ENCODE measurements around the gene VWA8. TPM values are rescaled to one million over a fixed set of nuclear protein-coding genes. Genes with fewer than 3 reads are reported as not detected.

The VWA8 gene
- total RNA-seq, 3 donors from 2014 or later, result 18.4 to 43.5 (median 34.7) TPM

- DNase-seq (ENCODE audit: low spot score in 2 of 2), result no peak
- Histone ChIP-seq H3K27ac (no peak overlapping the region), H3K4me1 (peaks cover 0 to 3% of the 10 kb centered on the region in 2 donors), H3K36me3 (no peaks in the 10 kb centered on the region), H3K9me3 (no peaks in the 10 kb centered on the region), H3K4me3 (no peak overlapping the region), H3K27me3 (no peaks in the 10 kb centered on the region)
- intact Hi-C loops (cut with DNase I; ENCODE audit: low total_unique reads), result no loop called here
- TF ChIP-seq POLR2AphosphoS5 (IDR thresholded peaks at IDR 0.05) (no peak), CTCF (IDR thresholded peaks at IDR 0.05) (no peak), POLR2A (IDR thresholded peaks at IDR 0.05) (no peak)
These were observed 185.7 kb downstream of the VWA8 start for GRCh38 chr13:41775251-41775650.

- H3K36me3 ChIP-seq, result no peaks in the 10 kb centered on the region
- H3K9me3 ChIP-seq, result no peaks in the 10 kb centered on the region
- no peaks in the 10 kb centered on the region for H3K4me1 ChIP-seq
- TF ChIP-seq POLR2AphosphoS5 (IDR thresholded peaks at IDR 0.05), result no peak
- TF ChIP-seq POLR2A (IDR thresholded peaks at IDR 0.05), result no peak
- no peak for TF ChIP-seq CTCF (IDR thresholded peaks at IDR 0.05)
- DNase-seq (ENCODE audit: low spot score in 2 of 2), result no peak
- H3K4me3 ChIP-seq, result no peak overlapping the region
- intact Hi-C loops (cut with DNase I; ENCODE audit: low total_unique reads), result no loop called here
- H3K27me3 ChIP-seq, result no peaks in the 10 kb centered on the region
- no peak overlapping the region for H3K27ac ChIP-seq
These were observed 186.2 kb downstream of the VWA8 start for GRCh38 chr13:41774605-41775218.

GRCh38 chr13:41767801-41768200 lies 193.1 kb downstream of the VWA8 start:
- TF ChIP-seq POLR2A (IDR thresholded peaks at IDR 0.05) (no peak), CTCF (IDR thresholded peaks at IDR 0.05) (no peak), POLR2AphosphoS5 (IDR thresholded peaks at IDR 0.05) (no peak)
- intact Hi-C loops (cut with DNase I; ENCODE audit: low total_unique reads), result no loop called here
- no peak for DNase-seq (ENCODE audit: low spot score in 2 of 2)
- Histone ChIP-seq H3K27me3 (no peaks in the 10 kb centered on the region), H3K9me3 (no peaks in the 10 kb centered on the region), H3K36me3 (no peaks in the 10 kb centered on the region), H3K4me1 (no peaks in the 10 kb centered on the region), H3K4me3 (no peak overlapping the region), H3K27ac (no peak overlapping the region)

- no peaks in the 10 kb centered on the region for H3K9me3 ChIP-seq
- H3K27ac ChIP-seq, result no peak overlapping the region
These were observed 194.5 kb downstream of the VWA8 start for GRCh38 chr13:41766439-41766838.

GRCh38 chr13:41765813-41766212 lies 195.1 kb downstream of the VWA8 start:
- no peaks in the 10 kb centered on the region for H3K4me1 ChIP-seq
- no peaks in the 10 kb centered on the region for H3K27me3 ChIP-seq
- DNase-seq (ENCODE audit: low spot score in 2 of 2), result no peak
- no peak overlapping the region for H3K27ac ChIP-seq
- no peaks in the 10 kb centered on the region for H3K36me3 ChIP-seq
- no peaks in the 10 kb centered on the region for H3K9me3 ChIP-seq
- intact Hi-C loops (cut with DNase I; ENCODE audit: low total_unique reads), result no loop called here
- no peak overlapping the region for H3K4me3 ChIP-seq
- TF ChIP-seq POLR2AphosphoS5 (IDR thresholded peaks at IDR 0.05), result no peak
- TF ChIP-seq POLR2A (IDR thresholded peaks at IDR 0.05), result no peak
- TF ChIP-seq CTCF (IDR thresholded peaks at IDR 0.05), result no peak

More at GRCh38 chr13:41766439-41766838, 194.5 kb downstream of the VWA8 start:
- Histone ChIP-seq H3K36me3 (no peaks in the 10 kb centered on the region), H3K4me1 (no peaks in the 10 kb centered on the region), H3K4me3 (no peak overlapping the region), H3K27me3 (no peaks in the 10 kb centered on the region)
- intact Hi-C loops (cut with DNase I; ENCODE audit: low total_unique reads), result no loop called here
- DNase-seq (ENCODE audit: low spot score in 2 of 2), result no peak
- TF ChIP-seq POLR2AphosphoS5 (IDR thresholded peaks at IDR 0.05), result no peak
- TF ChIP-seq CTCF (IDR thresholded peaks at IDR 0.05), result no peak
- TF ChIP-seq POLR2A (IDR thresholded peaks at IDR 0.05), result no peak

All from breast epithelium (tissue), 4 donors.